ENCODE results near the gene GAR1. TPM values are rescaled to one million over a fixed set of nuclear protein-coding genes. Genes with fewer than 3 reads are reported as not detected.
A peak's percentile ranks its signal among the peaks of the same experiment; 100 is the strongest.

The GAR1 gene
- total RNA-seq, 2 experiments from 2014 or later: 18.9 to 24.4 TPM

- CTCF ChIA-PET: no interaction called here
- H3K4me3 Mint-ChIP-seq: no peak overlapping the region
- intact Hi-C loops (cut with micrococcal nuclease): loop anchor here (10.0 kb wide), 2 partner anchors 703 to 1187 kb away; partner anchors contain the start of gene RPL34
These were observed 3.9 kb upstream of the GAR1 start for GRCh38 chr4:109811707-109812106.

GRCh38 chr4:109816082-109816442, 500 bp downstream of the GAR1 start:
- H3K4me3 Mint-ChIP-seq: peak overlapping the region; percentile 99
- CTCF ChIA-PET: interaction anchor here (1.5 to 1.8 kb wide), 2 partner anchors 10 to 254 kb away, joined by 3 to 4 read pairs; no protein-coding TSS in a partner anchor
- H3K4me1 Mint-ChIP-seq (ENCODE audit: low read depth): peaks cover 53% of the 10 kb centered on the region
- peaks cover 37% of the 10 kb centered on the region for H3K36me3 Mint-ChIP-seq (ENCODE audit: low read depth)
- peak overlapping the region; percentile 95 for H3K27ac Mint-ChIP-seq
- H3K9me3 Mint-ChIP-seq: no peaks in the 10 kb centered on the region
- peak; percentile 57 for DNase-seq
- intact Hi-C loops (cut with micrococcal nuclease): loop anchor here (5.0 to 10.0 kb wide), 3 partner anchors 159 to 1191 kb away; partner anchors contain the start of gene RPL34
- H3K27me3 Mint-ChIP-seq (ENCODE audit: low read depth): no peaks in the 10 kb centered on the region

More at GRCh38 chr4:109811707-109812106, 3.9 kb upstream of the GAR1 start:
- no peaks in the 10 kb centered on the region for H3K9me3 Mint-ChIP-seq
- H3K4me1 Mint-ChIP-seq (ENCODE audit: low read depth): peaks cover 13% of the 10 kb centered on the region
- DNase-seq: no peak
- H3K27ac Mint-ChIP-seq: no peak overlapping the region
- H3K27me3 Mint-ChIP-seq (ENCODE audit: low read depth): peaks cover 4% of the 10 kb centered on the region
- H3K36me3 Mint-ChIP-seq (ENCODE audit: low read depth): peaks cover 4% of the 10 kb centered on the region

DNA sequence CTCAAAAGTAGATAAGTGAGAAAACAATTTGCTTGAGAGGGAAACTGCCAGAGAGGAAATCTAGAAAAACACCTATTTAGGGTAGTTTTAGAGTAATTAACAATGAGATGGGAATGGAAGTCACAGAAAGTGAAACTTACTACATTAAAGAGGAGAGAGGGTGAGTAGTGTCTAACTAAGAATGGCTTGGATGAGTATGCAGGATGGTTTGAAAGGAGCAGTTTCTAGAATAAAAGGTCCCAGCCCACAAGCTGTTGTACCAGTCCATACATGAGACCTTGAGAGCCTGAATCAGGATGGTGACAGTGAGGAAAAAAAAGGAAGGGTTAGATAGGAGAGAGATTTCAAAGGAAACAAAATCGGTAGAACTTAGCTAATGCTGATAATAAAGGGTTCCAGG, 1.3 kb downstream of the GAR1 start:
- Mint-ChIP-seq H3K27me3 (ENCODE audit: low read depth) (no peaks in the 10 kb centered on the region), H3K36me3 (ENCODE audit: low read depth) (peaks cover 41% of the 10 kb centered on the region), H3K27ac (peak overlapping the region; percentile 95), H3K4me1 (ENCODE audit: low read depth) (peaks cover 62% of the 10 kb centered on the region), H3K9me3 (no peaks in the 10 kb centered on the region), H3K4me3 (peak overlapping the region; percentile 99)
- CTCF ChIA-PET: interaction anchor here (0.5 to 1.8 kb wide), 6 partner anchors 9 to 378 kb away, joined by 3 to 8 read pairs (median 4); partner anchors contain the start of gene RRH
- no peak for DNase-seq
- intact Hi-C loops (cut with micrococcal nuclease): loop anchor here (5.0 to 10.0 kb wide), 3 partner anchors 160 to 1192 kb away; partner anchors contain the start of gene RPL34

DNA sequence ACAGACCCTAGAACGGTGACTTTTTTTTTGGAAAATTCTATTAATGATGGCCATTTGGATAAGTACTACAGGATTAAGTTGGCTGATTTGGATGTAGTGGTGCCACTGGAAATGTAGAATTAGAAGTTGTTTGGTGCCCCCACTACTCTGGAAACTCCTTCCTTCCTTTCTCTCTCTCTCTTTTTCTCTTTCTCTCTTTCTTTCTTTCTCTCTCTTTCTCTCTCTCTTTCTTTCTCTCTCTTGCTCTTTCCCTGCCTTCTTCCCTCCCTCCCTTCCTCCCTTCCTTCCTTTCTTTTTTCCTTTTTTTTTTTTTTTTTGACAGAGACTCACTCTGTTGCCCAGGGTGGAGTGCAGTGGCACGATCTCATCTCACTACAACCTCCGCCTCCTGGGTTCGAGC, 2.7 kb downstream of the GAR1 start:
- peaks cover 64% of the 10 kb centered on the region for H3K4me1 Mint-ChIP-seq (ENCODE audit: low read depth)
- no peak overlapping the region for H3K4me3 Mint-ChIP-seq
- DNase-seq: no peak
- no peaks in the 10 kb centered on the region for H3K27me3 Mint-ChIP-seq (ENCODE audit: low read depth)
- peaks cover 47% of the 10 kb centered on the region for H3K36me3 Mint-ChIP-seq (ENCODE audit: low read depth)
- CTCF ChIA-PET: no interaction called here
- no peak overlapping the region for H3K27ac Mint-ChIP-seq
- H3K9me3 Mint-ChIP-seq: no peaks in the 10 kb centered on the region
- intact Hi-C loops (cut with micrococcal nuclease): loop anchor here (5.0 to 10.0 kb wide), 3 partner anchors 161 to 1193 kb away; partner anchors contain the start of gene RPL34

GRCh38 chr4:109820563-109820962, 5.0 kb downstream of the GAR1 start:
- CTCF ChIA-PET: interaction anchor here (0.7 to 1.0 kb wide), 2 partner anchors 226 to 415 kb away, joined by 3 read pairs; no protein-coding TSS in a partner anchor
- intact Hi-C loops (cut with micrococcal nuclease): loop anchor here (10.0 kb wide), 1 partner anchor 986 kb away; no protein-coding TSS in a partner anchor
- Mint-ChIP-seq H3K36me3 (ENCODE audit: low read depth) (peaks cover 54% of the 10 kb centered on the region), H3K4me1 (ENCODE audit: low read depth) (peaks cover 60% of the 10 kb centered on the region), H3K4me3 (no peak overlapping the region), H3K27me3 (ENCODE audit: low read depth) (no peaks in the 10 kb centered on the region), H3K27ac (peak overlapping the region; percentile 42), H3K9me3 (no peaks in the 10 kb centered on the region)
- DNase-seq: no peak

GRCh38 chr4:109821185-109821584, 5.6 kb downstream of the GAR1 start:
- Mint-ChIP-seq H3K9me3 (no peaks in the 10 kb centered on the region), H3K4me3 (no peak overlapping the region), H3K36me3 (ENCODE audit: low read depth) (peaks cover 50% of the 10 kb centered on the region), H3K4me1 (ENCODE audit: low read depth) (peaks cover 57% of the 10 kb centered on the region), H3K27ac (no peak overlapping the region), H3K27me3 (ENCODE audit: low read depth) (no peaks in the 10 kb centered on the region)
- intact Hi-C loops (cut with micrococcal nuclease): loop anchor here (1.0 to 10.0 kb wide), 3 partner anchors 126 to 986 kb away; no protein-coding TSS in a partner anchor
- CTCF ChIA-PET: interaction anchor here (1.0 kb wide), 1 partner anchor 415 kb away, joined by 3 read pairs; no protein-coding TSS in a partner anchor
- peak; percentile 13 for DNase-seq

- CTCF ChIA-PET: interaction anchor here (0.9 to 2.3 kb wide), 7 partner anchors 9 to 395 kb away, joined by 3 to 8 read pairs (median 3); no protein-coding TSS in a partner anchor
- Mint-ChIP-seq H3K27me3 (ENCODE audit: low read depth) (no peaks in the 10 kb centered on the region), H3K9me3 (no peaks in the 10 kb centered on the region), H3K36me3 (ENCODE audit: low read depth) (peaks cover 15% of the 10 kb centered on the region), H3K27ac (no peak overlapping the region), H3K4me1 (ENCODE audit: low read depth) (peaks cover 5% of the 10 kb centered on the region), H3K4me3 (no peak overlapping the region)
- intact Hi-C loops (cut with micrococcal nuclease): loop anchor here (1.0 to 10.0 kb wide), 4 partner anchors 152 to 992 kb away; no protein-coding TSS in a partner anchor
- DNase-seq: no peak
These were observed 11.2 kb downstream of the GAR1 start for GRCh38 chr4:109826719-109827118.

GRCh38 chr4:109827672-109828071, 12.1 kb downstream of the GAR1 start, which contains the start of gene RRH:
Gene RRH (plus strand): TSS chr4:109827972. CDS start chr4:109828028, 56 bp downstream.
- intact Hi-C loops (cut with micrococcal nuclease): loop anchor here (2.0 to 10.0 kb wide), 2 partner anchors 151 to 993 kb away; no protein-coding TSS in a partner anchor
- H3K36me3 Mint-ChIP-seq (ENCODE audit: low read depth): peaks cover 11% of the 10 kb centered on the region
- H3K27me3 Mint-ChIP-seq (ENCODE audit: low read depth): no peaks in the 10 kb centered on the region
- no peak within 1 kb of the TSS for H3K27ac Mint-ChIP-seq
- no peaks in the 10 kb centered on the region for H3K9me3 Mint-ChIP-seq
- no peak within 1 kb of the TSS for H3K4me3 Mint-ChIP-seq
- CTCF ChIA-PET: interaction anchor here (0.6 to 2.3 kb wide), 4 partner anchors 10 to 153 kb away, joined by 3 to 8 read pairs (median 4); no protein-coding TSS in a partner anchor
- no peak for DNase-seq
- peaks cover 3% of the 10 kb centered on the region for H3K4me1 Mint-ChIP-seq (ENCODE audit: low read depth)

GRCh38 chr4:109833756-109834155, 18.2 kb downstream of the GAR1 start:
- H3K27ac Mint-ChIP-seq: no peak overlapping the region
- no peak for DNase-seq
- intact Hi-C loops (cut with micrococcal nuclease): no loop called here
- peaks cover 15% of the 10 kb centered on the region for H3K36me3 Mint-ChIP-seq (ENCODE audit: low read depth)
- no peaks in the 10 kb centered on the region for H3K4me1 Mint-ChIP-seq (ENCODE audit: low read depth)
- H3K4me3 Mint-ChIP-seq: no peak overlapping the region
- peaks cover 2% of the 10 kb centered on the region for H3K9me3 Mint-ChIP-seq
- CTCF ChIA-PET: interaction anchor here (0.6 kb wide), 1 partner anchor 105 kb away, joined by 4 read pairs; no protein-coding TSS in a partner anchor
- H3K27me3 Mint-ChIP-seq (ENCODE audit: low read depth): no peaks in the 10 kb centered on the region

- no peak overlapping the region for H3K27ac Mint-ChIP-seq
- peaks cover 21% of the 10 kb centered on the region for H3K36me3 Mint-ChIP-seq (ENCODE audit: low read depth)
- CTCF ChIA-PET: no interaction called here
- H3K4me3 Mint-ChIP-seq: no peak overlapping the region
- peaks cover 2% of the 10 kb centered on the region for H3K9me3 Mint-ChIP-seq
- H3K27me3 Mint-ChIP-seq (ENCODE audit: low read depth): no peaks in the 10 kb centered on the region
- no peaks in the 10 kb centered on the region for H3K4me1 Mint-ChIP-seq (ENCODE audit: low read depth)
- DNase-seq: no peak
- intact Hi-C loops (cut with micrococcal nuclease): no loop called here
These were observed 21.4 kb downstream of the GAR1 start for GRCh38 chr4:109836985-109837384.

- Mint-ChIP-seq H3K4me3 (no peak overlapping the region), H3K36me3 (ENCODE audit: low read depth) (no peaks in the 10 kb centered on the region), H3K27ac (no peak overlapping the region), H3K9me3 (no peaks in the 10 kb centered on the region), H3K27me3 (ENCODE audit: low read depth) (no peaks in the 10 kb centered on the region), H3K4me1 (ENCODE audit: low read depth) (no peaks in the 10 kb centered on the region)
- no peak for DNase-seq
- CTCF ChIA-PET: no interaction called here
- intact Hi-C loops (cut with micrococcal nuclease): no loop called here
These were observed 31.0 kb downstream of the GAR1 start for GRCh38 chr4:109846395-109847098.

- CTCF ChIA-PET: interaction anchor here (0.6 kb wide), 2 partner anchors 69 to 568 kb away, joined by 3 read pairs; no protein-coding TSS in a partner anchor
- intact Hi-C loops (cut with micrococcal nuclease): no loop called here
- no peak for DNase-seq
- H3K27me3 Mint-ChIP-seq (ENCODE audit: low read depth): no peaks in the 10 kb centered on the region
- H3K4me1 Mint-ChIP-seq (ENCODE audit: low read depth): no peaks in the 10 kb centered on the region
- H3K27ac Mint-ChIP-seq: no peak within 1 kb of the TSS
- H3K9me3 Mint-ChIP-seq: no peaks in the 10 kb centered on the region
- H3K4me3 Mint-ChIP-seq: no peak within 1 kb of the TSS
- H3K36me3 Mint-ChIP-seq (ENCODE audit: low read depth): peaks cover 4% of the 10 kb centered on the region
These were observed 32.4 kb downstream of the GAR1 start, which contains the start of gene LRIT3 for GRCh38 chr4:109847896-109848442. Gene LRIT3 (plus strand): TSS chr4:109848107. CDS start chr4:109848202, 95 bp downstream.
